H9 (cell line): ENCODE results near the gene KLLN. TPM values are rescaled to one million over a fixed set of nuclear protein-coding genes. Genes with fewer than 3 reads are reported as not detected.

ENCODE experiments used
- DNase-seq: peaks from one replicate; pipeline ENCODE4 v3.0.0-alpha.2; 2017
- H2AFZ ChIP-seq: one replicate; pipeline ENCODE4 v1.6.1; 2013; ENCODE audit warnings: mild to moderate bottlenecking, low read length, control low read depth, moderate library complexity
- H2AK5ac ChIP-seq: 2 replicates; pipeline ENCODE4 v1.6.1; 2013; ENCODE audit warnings: low read length, control low read depth, mixed read lengths; ENCODE audit not compliant: insufficient read length
- H2BK120ac ChIP-seq: one replicate; pipeline ENCODE4 v1.6.1; 2013; ENCODE audit warnings: low read depth, mild to moderate bottlenecking, low read length, control low read depth, inconsistent platforms; ENCODE audit not compliant: poor library complexity, severe bottlenecking
- H2BK12ac ChIP-seq: 2 replicates; pipeline ENCODE4 v1.6.1; 2013; ENCODE audit warnings: low read length, control low read depth, mixed read lengths, low read depth; ENCODE audit not compliant: insufficient read length
- H2BK15ac ChIP-seq: 2 replicates; pipeline ENCODE4 v1.6.1; 2013; ENCODE audit warnings: low read depth, low read length, control low read depth
- H2BK20ac ChIP-seq: one replicate; pipeline ENCODE4 v1.6.1; 2013; ENCODE audit warnings: low read depth, mild to moderate bottlenecking, low read length, control low read depth, inconsistent platforms; ENCODE audit not compliant: poor library complexity, severe bottlenecking
- H2BK5ac ChIP-seq: 2 replicates; pipeline ENCODE4 v1.6.1; 2013; ENCODE audit warnings: low read length, control low read depth, mixed read lengths; ENCODE audit not compliant: insufficient read length
- H3K14ac ChIP-seq: 2 replicates; pipeline ENCODE4 v1.6.1; 2013; ENCODE audit warnings: low read length, control low read depth; ENCODE audit not compliant: insufficient read depth
- H3K18ac ChIP-seq: 2 replicates; pipeline ENCODE4 v1.6.1; 2013; ENCODE audit warnings: low read depth, mild to moderate bottlenecking, mixed read lengths, low read length, control low read depth; ENCODE audit not compliant: insufficient read length
- H3K23ac ChIP-seq: 2 replicates; pipeline ENCODE4 v1.6.1; 2013; ENCODE audit warnings: low read length, control low read depth, mixed read lengths, low read depth; ENCODE audit not compliant: insufficient read length
- H3K23me2 ChIP-seq: 2 replicates; pipeline ENCODE4 v1.6.1; 2013; ENCODE audit warnings: low read depth, mild to moderate bottlenecking, mixed read lengths, low read length, control low read depth; ENCODE audit not compliant: insufficient read length, poor library complexity, severe bottlenecking
- H3K27ac ChIP-seq: 2 replicates; pipeline ENCODE4 v1.5.1; 2013; ENCODE audit warnings: low read length, control low read depth, mixed read lengths, low read depth; ENCODE audit not compliant: insufficient read length
- H3K27me3 ChIP-seq: 2 replicates; pipeline ENCODE4 v1.6.1; 2013; ENCODE audit warnings: low read length, control low read depth, inconsistent platforms; ENCODE audit not compliant: insufficient read depth
- H3K4ac ChIP-seq: 2 replicates; pipeline ENCODE4 v1.6.1; 2013; ENCODE audit warnings: low read depth, mild to moderate bottlenecking, control low read depth, inconsistent platforms, low read length, moderate library complexity
- H3K4me1 ChIP-seq: 2 replicates; pipeline ENCODE4 v1.6.1; 2013; ENCODE audit warnings: low read length, control low read depth, inconsistent platforms; ENCODE audit not compliant: insufficient read depth
- H3K4me2 ChIP-seq: 2 replicates; pipeline ENCODE4 v1.6.1; 2013; ENCODE audit warnings: low read length, control low read depth, mixed read lengths; ENCODE audit not compliant: insufficient read length, insufficient read depth
- H3K56ac ChIP-seq: 2 replicates; pipeline ENCODE4 v1.6.1; 2013; ENCODE audit warnings: low read depth, mild to moderate bottlenecking, mixed read lengths, low read length, control low read depth; ENCODE audit not compliant: insufficient read length
- H3K79me1 ChIP-seq: 2 replicates; pipeline ENCODE4 v1.6.1; 2013; ENCODE audit warnings: low read depth, mild to moderate bottlenecking, moderate library complexity, low read length, control low read depth, inconsistent platforms; ENCODE audit not compliant: insufficient read depth, poor library complexity, severe bottlenecking
- H3K79me2 ChIP-seq: 2 replicates; pipeline ENCODE4 v1.6.1; 2013; ENCODE audit warnings: low read length, control low read depth, inconsistent platforms; ENCODE audit not compliant: insufficient read depth
- H3K9ac ChIP-seq: 2 replicates; pipeline ENCODE4 v1.6.1; 2013; ENCODE audit warnings: low read length, control low read depth, mixed read lengths; ENCODE audit not compliant: insufficient read length; ENCODE audit errors: extremely low read depth
- H3K9me3 ChIP-seq: one replicate; pipeline ENCODE4 v1.6.1; 2013; ENCODE audit warnings: low read depth, low read length, inconsistent platforms; ENCODE audit not compliant: control insufficient read depth
- H3T11ph ChIP-seq: one replicate; pipeline ENCODE4 v1.6.1; 2013; ENCODE audit warnings: mild to moderate bottlenecking, low read length, control low read depth, inconsistent platforms
- H4K20me1 ChIP-seq: one replicate; pipeline ENCODE4 v1.6.1; 2013; ENCODE audit not compliant: control insufficient read depth, insufficient read length, insufficient read depth
- H4K5ac ChIP-seq: 2 replicates; pipeline ENCODE4 v1.6.1; 2013; ENCODE audit warnings: low read depth, mild to moderate bottlenecking, mixed read lengths, low read length, control low read depth; ENCODE audit not compliant: insufficient read length
- H4K8ac ChIP-seq: replicated peaks from 2 replicates; pipeline ENCODE4 v1.6.1; 2013; ENCODE audit warnings: low read length, control low read depth, mixed read lengths, low read depth; ENCODE audit not compliant: insufficient read length
- H4K91ac ChIP-seq: 2 replicates; pipeline ENCODE4 v1.6.1; 2013; ENCODE audit warnings: low read depth, mild to moderate bottlenecking, moderate library complexity, mixed read lengths, low read length, control low read depth; ENCODE audit not compliant: insufficient read length
- H3K27ac Mint-ChIP-seq, 3 experiments: 2 replicates in 2 of 3; 3 replicates in 1 of 3; pipeline ENCODE4 v1.8.0; 2020 to 2021; ENCODE audit warnings: mixed read lengths in 3 of 3, mild to moderate bottlenecking in 1 of 3, moderate library complexity in 1 of 3
- H3K27me3 Mint-ChIP-seq: 2 replicates; pipeline ENCODE4 v1.8.0; 2021; ENCODE audit warnings: low read depth, mild to moderate bottlenecking, moderate library complexity, mixed read lengths
- H3K36me3 Mint-ChIP-seq, 3 experiments: 2 replicates in 2 of 3; 3 replicates in 1 of 3; pipeline ENCODE4 v1.8.0; 2020 to 2021; ENCODE audit warnings: low read depth in 3 of 3, mixed read lengths in 3 of 3; ENCODE audit not compliant: insufficient read depth in 1 of 3
- H3K4me1 Mint-ChIP-seq, 2 experiments: 2 replicates each; pipeline ENCODE4 v1.8.0; 2020; ENCODE audit warnings: mixed read lengths in 2 of 2
- H3K4me3 Mint-ChIP-seq, 2 experiments: 2 replicates in 1 of 2; 3 replicates in 1 of 2; pipeline ENCODE4 v1.8.0; 2020 to 2021; ENCODE audit warnings: mild to moderate bottlenecking in 2 of 2, mixed read lengths in 2 of 2, moderate library complexity in 1 of 2
- H3K9me3 Mint-ChIP-seq, 2 experiments: 2 replicates in 1 of 2; 3 replicates in 1 of 2; pipeline ENCODE4 v1.8.0; 2020; ENCODE audit warnings: mild to moderate bottlenecking in 2 of 2, mixed read lengths in 2 of 2, moderate library complexity in 1 of 2
- WGBS: extraction: QIAGEN DNeasy Blood & Tissue Kit; methylation state at CpG from one replicate; pipeline ENCODE4 v1.1.7; 2013; ENCODE audit warnings: missing lambda C conversion rate, low lambda C conversion rate, mixed read lengths; ENCODE audit not compliant: insufficient read length; ENCODE audit errors: extremely low coverage; 5-methylcytosine and 5-hydroxymethylcytosine counted together
- total RNA-seq: library from RNA; stranded (reverse); gene quantifications from 2 replicates; pipeline ENCODE4 v1.2.1, GENCODE V29; 2021
- TF ChIP-seq, protein P1 (sequence below): fragments of 200-600 bp; sonication (generic); conservative IDR thresholded peaks from 3 replicates; pipeline ENCODE4 v1.8.0; 2021; ENCODE audit warnings: antibody characterized with exemption, mild to moderate bottlenecking

Gene KLLN
- total RNA-seq, 1 experiment from 2014 or later: 0.79 TPM

DNA sequence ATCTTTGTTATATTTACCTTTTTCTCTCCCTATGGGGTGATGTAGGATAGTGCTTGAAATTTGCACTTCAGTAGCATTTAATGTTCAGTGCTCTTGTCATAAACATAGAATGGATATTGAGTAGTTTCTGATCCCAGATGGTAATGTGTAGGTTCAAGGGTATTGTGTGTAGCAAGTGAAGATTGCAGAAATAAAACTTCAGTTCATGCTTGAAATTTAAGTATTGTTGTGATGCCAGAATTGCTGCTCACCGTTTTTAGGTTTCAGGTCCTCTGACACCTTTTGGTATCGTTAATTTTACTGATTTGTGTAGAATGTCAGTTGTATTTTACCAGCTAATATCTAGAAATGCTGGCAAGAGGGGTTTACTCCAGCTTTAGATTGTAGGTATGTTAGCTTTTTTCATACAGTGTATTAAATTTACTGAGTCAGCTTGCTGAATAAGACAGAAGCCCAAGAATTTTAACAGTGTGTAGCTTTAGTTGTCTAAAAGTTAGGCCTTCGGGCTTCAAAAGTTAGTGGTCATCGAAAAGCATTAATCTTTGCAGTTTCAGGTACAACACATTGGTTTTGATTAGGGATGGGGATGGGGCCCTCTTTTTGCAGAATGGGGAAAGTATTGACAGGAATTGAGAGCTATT is 2.0 kb upstream of the KLLN start:
- H3K9me3 ChIP-seq: no peaks in the 10 kb centered on the region
- H3K18ac ChIP-seq: no peak overlapping the region
- H3K4me1 ChIP-seq: no peaks in the 10 kb centered on the region
- no peak overlapping the region for H2AFZ ChIP-seq
- no peak overlapping the region for H2BK15ac ChIP-seq
- no peak overlapping the region for H3K4ac ChIP-seq
- DNase-seq: no peak
- H3K27ac ChIP-seq: no peak overlapping the region
- TF ChIP-seq, protein P1, sequence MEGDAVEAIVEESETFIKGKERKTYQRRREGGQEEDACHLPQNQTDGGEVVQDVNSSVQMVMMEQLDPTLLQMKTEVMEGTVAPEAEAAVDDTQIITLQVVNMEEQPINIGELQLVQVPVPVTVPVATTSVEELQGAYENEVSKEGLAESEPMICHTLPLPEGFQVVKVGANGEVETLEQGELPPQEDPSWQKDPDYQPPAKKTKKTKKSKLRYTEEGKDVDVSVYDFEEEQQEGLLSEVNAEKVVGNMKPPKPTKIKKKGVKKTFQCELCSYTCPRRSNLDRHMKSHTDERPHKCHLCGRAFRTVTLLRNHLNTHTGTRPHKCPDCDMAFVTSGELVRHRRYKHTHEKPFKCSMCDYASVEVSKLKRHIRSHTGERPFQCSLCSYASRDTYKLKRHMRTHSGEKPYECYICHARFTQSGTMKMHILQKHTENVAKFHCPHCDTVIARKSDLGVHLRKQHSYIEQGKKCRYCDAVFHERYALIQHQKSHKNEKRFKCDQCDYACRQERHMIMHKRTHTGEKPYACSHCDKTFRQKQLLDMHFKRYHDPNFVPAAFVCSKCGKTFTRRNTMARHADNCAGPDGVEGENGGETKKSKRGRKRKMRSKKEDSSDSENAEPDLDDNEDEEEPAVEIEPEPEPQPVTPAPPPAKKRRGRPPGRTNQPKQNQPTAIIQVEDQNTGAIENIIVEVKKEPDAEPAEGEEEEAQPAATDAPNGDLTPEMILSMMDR: no peak
- Mint-ChIP-seq H3K27me3 (peaks cover 6% of the 10 kb centered on the region; the same call in 1 of the 2 replicates), H3K4me1 (peaks cover 37 to 41% of the 10 kb centered on the region in 2 experiments), H3K36me3 (peaks cover 0 to 6% (median 5%) of the 10 kb centered on the region in 3 experiments; a peak in 5 of 7 replicates), H3K9me3 (no peaks in the 10 kb centered on the region; a peak in 1 of 5 replicates), H3K27ac (no peak overlapping the region), H3K4me3 (peak overlapping the region; percentile 97 to 98)
- no CpG with 5 or more reads among the region's 4 CpGs for WGBS
- no peak overlapping the region for H3K14ac ChIP-seq
- H3K9ac ChIP-seq: peak overlapping the region; percentile 20
- H3K4me2 ChIP-seq: peak overlapping the region; percentile 96
- H2BK5ac ChIP-seq: no peak overlapping the region
- no peak overlapping the region for H3T11ph ChIP-seq
- no peak overlapping the region for H4K8ac ChIP-seq
- H3K56ac ChIP-seq: no peak overlapping the region
- no peaks in the 10 kb centered on the region for H4K20me1 ChIP-seq
- no peak overlapping the region for H3K23ac ChIP-seq
- H4K91ac ChIP-seq: no peak overlapping the region
- H2AK5ac ChIP-seq: no peak overlapping the region
- H2BK20ac ChIP-seq: no peak overlapping the region
- H3K79me2 ChIP-seq: peaks cover 24% of the 10 kb centered on the region; the same call in 1 of the 2 replicates
- H3K27me3 ChIP-seq: no peaks in the 10 kb centered on the region
- H4K5ac ChIP-seq: no peak overlapping the region
- H3K79me1 ChIP-seq: no peaks in the 10 kb centered on the region
- no peak overlapping the region for H2BK12ac ChIP-seq
- no peak overlapping the region for H2BK120ac ChIP-seq
- peaks cover 17% of the 10 kb centered on the region for H3K23me2 ChIP-seq
